GM12892 (cell line): ENCODE measurements around the gene PDLIM1.
"Not testable (repeated sequence)": the region's sequence is repeated elsewhere in the genome, so short reads cannot be mapped to it uniquely, and the experiment has no call there.

Experiments
- DNase-seq: peaks from one replicate; pipeline ENCODE4 v3.0.0; 2011; ENCODE audit not compliant: insufficient read length
- FAIRE-seq: peaks from 2 replicates; lab custom pipeline; 2011; peaks lifted over from hg19 to GRCh38; lab: Jason Lieb, UNC
- POLR2A ChIP-seq: IDR thresholded peaks from 2 replicates; pipeline ENCODE4 v1.6.1; 2011; ENCODE audit warnings: low read depth, low read length, control low read depth
- POLR2AphosphoS5 ChIP-seq: IDR thresholded peaks from 2 replicates; pipeline ENCODE4 v1.6.1; 2011; ENCODE audit warnings: low read depth, low read length, control low read depth
- TAF1 ChIP-seq: IDR thresholded peaks from 2 replicates; pipeline ENCODE4 v1.6.1; 2011; ENCODE audit warnings: low read depth, mild to moderate bottlenecking, control low read depth, low read length, borderline replicate concordance

Gene PDLIM1

GRCh38 chr10:95209509-95210127, 81.2 kb downstream of the PDLIM1 start:
- no peak for FAIRE-seq
- TF ChIP-seq TAF1 (no peak), POLR2AphosphoS5 (no peak)
- DNase-seq: no peak

GRCh38 chr10:95208702-95209391, 82.0 kb downstream of the PDLIM1 start:
- no peak for TF ChIP-seq POLR2A
- TF ChIP-seq POLR2AphosphoS5: no peak
- no peak for TF ChIP-seq TAF1
- DNase-seq (no peak), FAIRE-seq (no peak)

- DNase-seq, FAIRE-seq: not testable (repeated sequence)
Measured at GRCh38 chr10:95202865-95203264, 87.9 kb downstream of the PDLIM1 start.

- no peak for DNase-seq
- FAIRE-seq: no peak
- TF ChIP-seq TAF1 (no peak), POLR2AphosphoS5 (no peak), POLR2A (no peak)
Measured at GRCh38 chr10:95201736-95202135, 89.1 kb downstream of the PDLIM1 start.

GRCh38 chr10:95196046-95196445, 94.8 kb downstream of the PDLIM1 start:
- FAIRE-seq: no peak
- TF ChIP-seq TAF1: no peak
- DNase-seq: no peak

- DNase-seq (no peak), FAIRE-seq (no peak)
- TF ChIP-seq POLR2A: no peak
- no peak for TF ChIP-seq TAF1
- TF ChIP-seq POLR2AphosphoS5: no peak
Measured at GRCh38 chr10:95193944-95194343, 96.9 kb downstream of the PDLIM1 start, which contains the start of gene ACSM6. TSS of gene ACSM6 (plus strand) at chr10:95194238. CDS start at chr10:95194486, 248 bp downstream.

GRCh38 chr10:95188593-95188992, 102.2 kb downstream of the PDLIM1 start:
- DNase-seq: no peak
- no peak for FAIRE-seq
- TF ChIP-seq POLR2AphosphoS5: no peak
- no peak for TF ChIP-seq POLR2A
- no peak for TF ChIP-seq TAF1

GRCh38 chr10:95187617-95188016, 103.2 kb downstream of the PDLIM1 start:
- FAIRE-seq (no peak), DNase-seq (no peak)
- TF ChIP-seq POLR2A: no peak
- TF ChIP-seq TAF1: no peak
- no peak for TF ChIP-seq POLR2AphosphoS5
